ENCODE measurements around the gene MAP4K4. TPM values are rescaled to one million over a fixed set of nuclear protein-coding genes. Genes with fewer than 3 reads are reported as not detected.

MAP4K4 gene
- total RNA-seq, 1 donor from 2014 or later: 30.2 TPM

DNA sequence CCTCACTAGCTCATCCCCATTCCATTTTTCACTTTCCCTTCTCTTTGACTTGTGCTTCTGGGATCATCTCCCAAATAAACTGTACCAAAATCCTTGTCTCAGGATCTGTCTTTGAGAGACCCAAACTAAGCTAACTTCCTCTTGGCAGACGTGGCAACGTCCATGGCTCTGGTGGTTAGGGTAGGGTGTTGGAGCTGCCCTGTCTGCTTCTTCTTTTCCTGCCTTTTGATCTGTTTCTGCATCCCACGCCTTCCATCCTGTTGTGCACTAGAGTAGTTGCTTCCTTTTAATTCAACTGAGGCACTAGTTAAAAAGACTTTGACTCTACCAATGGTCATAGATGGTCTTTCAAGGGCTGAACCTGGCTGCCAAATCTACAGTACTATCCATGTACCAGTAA is 5.5 kb upstream of the MAP4K4 start:
- ATAC-seq (no peak), DNase-seq (ENCODE audit: low spot score) (no peak)

DNA sequence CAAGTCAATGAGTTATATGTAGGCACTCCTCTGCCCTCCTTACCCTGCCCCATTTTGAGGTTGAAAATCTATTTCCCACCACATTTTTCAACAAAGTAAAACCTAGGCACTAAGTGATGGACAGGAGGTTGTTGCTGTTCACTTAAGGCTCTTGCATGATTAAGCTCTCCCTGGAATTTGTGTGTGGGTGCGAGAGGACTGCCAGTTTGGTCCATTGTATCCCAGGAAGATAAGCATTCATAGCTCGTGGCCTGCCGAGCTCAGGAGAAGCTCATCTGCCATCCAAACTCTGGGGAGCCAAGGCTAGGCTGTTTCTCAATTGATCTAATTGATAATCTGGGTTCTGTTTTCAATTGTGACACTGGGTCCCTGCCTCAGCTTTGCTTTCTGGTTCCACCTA is 4.7 kb upstream of the MAP4K4 start:
- ATAC-seq: no peak
- DNase-seq (ENCODE audit: low spot score): no peak

DNA sequence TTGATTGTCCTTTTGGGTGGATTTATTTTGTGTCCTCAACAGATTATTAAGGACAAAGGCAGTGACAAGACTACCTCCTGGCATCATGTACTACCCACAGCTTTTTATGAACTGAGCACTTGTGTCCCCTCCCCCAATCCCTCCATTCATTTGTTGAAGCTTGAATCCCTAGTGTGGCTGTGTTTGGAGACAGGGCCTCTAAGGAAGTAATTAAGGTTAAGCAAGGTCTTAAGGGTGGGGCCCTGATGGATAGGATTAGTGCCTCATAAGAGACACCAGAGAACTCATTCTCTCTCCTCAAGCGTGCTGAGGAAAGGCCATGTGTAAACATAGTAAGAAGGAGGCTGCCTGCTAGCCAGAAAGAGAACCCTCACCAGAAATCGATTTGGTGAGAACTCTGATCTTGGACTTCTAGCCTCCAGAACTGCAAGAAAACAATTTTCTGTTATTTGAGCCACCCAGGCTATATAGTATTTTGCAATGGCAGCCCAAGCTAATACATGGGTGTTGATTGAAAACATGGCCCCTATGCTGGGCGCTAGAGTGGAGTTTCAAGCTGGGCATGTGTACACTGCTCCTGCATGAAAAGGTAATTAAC is 3.4 kb upstream of the MAP4K4 start:
- DNase-seq (ENCODE audit: low spot score): no peak
- ATAC-seq: no peak

DNA sequence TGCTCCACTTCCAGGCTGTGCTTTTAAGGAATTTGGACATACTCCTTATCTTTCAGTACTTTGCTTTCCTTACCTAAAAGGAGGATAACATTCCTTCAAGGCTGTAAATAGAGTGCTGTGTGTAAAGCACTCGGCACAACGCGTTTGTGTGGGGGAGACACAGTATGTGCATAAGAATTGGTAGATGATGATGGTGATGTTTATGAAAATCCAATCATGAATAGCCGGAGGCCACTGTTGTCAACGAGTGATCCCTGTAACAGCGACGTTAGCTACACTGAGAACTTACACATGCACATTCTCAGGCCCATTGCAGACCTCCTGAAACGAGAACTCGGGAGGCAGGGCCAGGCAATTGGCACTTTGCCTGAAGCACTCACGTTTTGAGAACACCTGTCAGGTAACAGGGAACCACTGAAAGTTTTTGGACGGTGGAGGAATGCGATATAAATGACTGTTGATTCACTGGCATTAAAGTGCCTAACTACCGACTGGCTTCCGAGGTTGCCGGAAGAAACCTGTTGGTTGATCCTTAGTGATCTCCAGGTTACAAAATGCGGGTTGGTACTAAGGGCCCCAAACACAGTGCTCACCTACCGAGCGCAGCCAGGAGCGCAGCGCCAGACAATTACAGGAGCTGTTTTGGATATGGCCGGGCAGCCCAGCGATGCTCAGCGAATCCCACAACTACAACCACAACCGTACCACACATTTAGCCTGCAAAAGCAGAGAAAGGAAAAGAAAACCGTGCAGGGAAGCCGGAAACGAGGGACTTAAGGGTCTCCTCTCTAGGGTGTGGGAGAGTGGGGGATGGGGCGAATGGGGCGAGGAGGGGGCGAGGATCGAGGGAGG is 1.0 kb upstream of the MAP4K4 start:
- peak; percentile 3 for ATAC-seq

DNA sequence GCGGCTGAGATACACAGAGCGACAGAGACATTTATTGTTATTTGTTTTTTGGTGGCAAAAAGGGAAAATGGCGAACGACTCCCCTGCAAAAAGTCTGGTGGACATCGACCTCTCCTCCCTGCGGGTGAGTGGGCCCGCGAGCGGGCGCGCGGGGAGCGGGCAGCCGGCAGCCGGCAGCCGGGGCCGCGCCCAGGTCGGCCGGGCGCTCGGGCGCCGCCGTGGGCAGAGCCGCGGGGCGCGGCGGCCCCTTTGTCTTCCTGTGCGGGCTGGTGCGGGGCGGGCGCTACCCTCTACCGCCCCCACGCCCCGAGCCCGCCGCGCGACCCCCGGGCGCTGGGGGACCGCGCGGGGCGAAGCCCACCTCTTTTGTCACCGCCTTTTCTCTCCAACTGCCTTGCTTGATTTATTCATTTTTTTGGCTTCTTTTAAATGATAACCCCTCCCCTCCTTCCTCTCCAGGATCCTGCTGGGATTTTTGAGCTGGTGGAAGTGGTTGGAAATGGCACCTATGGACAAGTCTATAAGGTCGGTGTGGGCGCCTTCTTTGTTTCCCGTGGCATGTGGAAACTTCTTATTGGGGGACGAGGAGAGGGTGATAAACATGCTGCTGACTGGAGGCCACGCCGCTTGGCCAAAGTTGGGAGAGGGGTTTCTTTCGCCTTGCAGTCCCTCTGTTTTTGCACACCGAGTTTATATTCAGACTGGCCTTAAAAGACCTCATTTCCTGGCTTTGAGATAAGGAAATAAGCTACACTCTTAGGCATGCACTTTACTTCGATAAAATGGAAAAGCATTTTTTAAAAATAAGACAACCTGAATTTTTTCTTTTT is 722 bp downstream of the MAP4K4 start:
- peak; percentile 21 for ATAC-seq

More for the DNA sequence above, 1.0 kb upstream of the MAP4K4 start:
- DNase-seq (ENCODE audit: low spot score): no peak

DNA sequence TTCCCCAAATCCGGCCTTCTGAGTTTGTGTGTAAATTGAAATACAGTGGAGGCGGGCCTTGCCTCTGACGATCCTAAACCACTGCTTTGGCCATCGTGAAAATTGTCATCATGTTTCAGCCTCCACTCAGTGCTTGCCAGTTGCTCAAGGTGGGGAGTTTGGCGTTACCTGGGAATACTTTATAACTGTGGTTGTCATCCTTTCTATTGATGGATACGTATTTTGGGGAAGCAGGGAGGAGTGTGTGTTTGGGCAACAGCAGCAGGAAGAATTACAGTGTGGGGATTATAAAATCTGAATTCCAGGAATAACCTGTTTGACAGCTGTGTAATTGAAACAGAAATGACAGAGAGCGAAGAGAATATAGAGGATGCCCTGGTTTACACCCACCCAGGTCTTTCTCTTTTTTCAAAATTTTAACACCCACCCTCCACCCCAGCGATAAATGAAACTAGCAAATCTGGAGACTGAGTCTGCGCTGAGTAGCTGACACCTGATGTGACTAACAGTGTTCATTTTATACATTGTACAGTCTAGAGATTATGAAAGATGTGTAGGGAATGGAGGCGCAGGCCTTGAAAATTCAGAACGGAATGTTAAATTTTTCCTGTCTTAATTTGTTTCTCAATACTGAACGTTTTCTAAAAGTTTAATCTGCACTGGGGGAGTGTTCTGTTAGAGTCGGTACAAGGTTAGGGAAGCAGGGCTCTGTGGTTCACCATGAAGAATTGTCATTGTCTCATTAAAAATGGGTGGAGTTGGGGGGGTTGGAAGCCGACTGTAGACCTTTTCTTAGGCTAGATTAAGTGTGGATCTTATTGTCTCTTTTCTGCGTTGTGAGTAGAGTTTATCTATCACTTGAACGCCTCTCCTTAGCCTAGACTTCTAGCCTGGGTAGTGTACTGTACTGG is 1.6 kb downstream of the MAP4K4 start:
- DNase-seq (ENCODE audit: low spot score): no peak
- peak; percentile 5 for ATAC-seq

More for the DNA sequence above, 722 bp downstream of the MAP4K4 start:
- no peak for DNase-seq (ENCODE audit: low spot score)

DNA sequence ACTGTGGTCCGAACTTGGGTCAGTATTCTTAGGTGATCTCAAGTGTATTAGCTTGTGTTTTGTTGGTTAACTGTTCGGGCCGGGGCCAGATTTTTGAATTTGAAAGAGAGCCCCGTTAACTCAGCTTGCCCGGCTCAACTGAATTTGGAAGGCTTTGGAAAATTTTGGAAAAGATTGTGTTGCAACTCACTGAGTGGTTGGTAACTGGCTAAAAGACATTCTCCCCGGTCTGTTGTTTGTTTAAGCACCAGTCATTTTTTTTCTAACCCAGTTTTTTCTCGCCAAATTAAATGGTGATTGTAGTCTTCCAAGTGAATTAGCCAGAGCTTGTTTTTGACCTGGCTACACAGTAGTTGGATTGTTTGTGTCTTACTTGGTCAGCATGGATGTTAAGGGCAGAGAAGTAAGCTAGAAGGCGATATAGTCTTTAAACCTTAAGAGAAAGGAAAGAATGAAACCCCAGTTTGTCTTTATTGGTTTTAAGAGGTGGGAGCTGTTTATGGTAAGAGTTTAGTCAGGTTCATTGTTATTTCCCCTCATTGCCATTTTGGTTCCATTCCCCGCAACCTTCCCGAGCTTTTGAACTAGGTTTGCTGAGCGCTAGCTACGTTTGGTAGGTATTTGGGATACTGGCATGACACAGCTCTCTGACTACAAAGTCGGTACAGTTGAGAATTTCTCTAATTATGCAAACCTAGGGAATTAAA is 2.4 kb downstream of the MAP4K4 start:
- DNase-seq (ENCODE audit: low spot score): no peak
- ATAC-seq: peak; percentile 19

DNA sequence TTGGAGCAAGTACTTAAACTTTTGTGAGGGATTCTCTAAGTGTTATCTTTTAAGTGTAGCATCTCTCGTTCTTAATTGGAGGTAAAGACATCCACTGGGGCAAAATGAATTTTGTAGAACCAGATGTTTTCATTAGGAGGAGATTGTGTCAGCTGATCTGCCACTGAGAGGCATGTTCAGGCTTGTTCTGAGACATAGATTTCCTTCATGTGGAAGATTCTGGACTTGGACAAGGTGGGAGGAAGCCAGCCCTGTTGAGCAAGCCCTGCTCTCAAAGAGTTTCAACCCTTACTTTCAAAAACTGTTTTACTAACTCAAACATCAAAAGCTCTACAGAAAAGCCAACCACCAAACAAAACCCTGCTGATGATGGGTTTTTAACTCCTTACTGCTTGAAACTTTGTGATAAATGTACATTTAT is 6.5 kb downstream of the MAP4K4 start:
- ATAC-seq (peak; percentile 66), DNase-seq (ENCODE audit: low spot score) (no peak)

DNA sequence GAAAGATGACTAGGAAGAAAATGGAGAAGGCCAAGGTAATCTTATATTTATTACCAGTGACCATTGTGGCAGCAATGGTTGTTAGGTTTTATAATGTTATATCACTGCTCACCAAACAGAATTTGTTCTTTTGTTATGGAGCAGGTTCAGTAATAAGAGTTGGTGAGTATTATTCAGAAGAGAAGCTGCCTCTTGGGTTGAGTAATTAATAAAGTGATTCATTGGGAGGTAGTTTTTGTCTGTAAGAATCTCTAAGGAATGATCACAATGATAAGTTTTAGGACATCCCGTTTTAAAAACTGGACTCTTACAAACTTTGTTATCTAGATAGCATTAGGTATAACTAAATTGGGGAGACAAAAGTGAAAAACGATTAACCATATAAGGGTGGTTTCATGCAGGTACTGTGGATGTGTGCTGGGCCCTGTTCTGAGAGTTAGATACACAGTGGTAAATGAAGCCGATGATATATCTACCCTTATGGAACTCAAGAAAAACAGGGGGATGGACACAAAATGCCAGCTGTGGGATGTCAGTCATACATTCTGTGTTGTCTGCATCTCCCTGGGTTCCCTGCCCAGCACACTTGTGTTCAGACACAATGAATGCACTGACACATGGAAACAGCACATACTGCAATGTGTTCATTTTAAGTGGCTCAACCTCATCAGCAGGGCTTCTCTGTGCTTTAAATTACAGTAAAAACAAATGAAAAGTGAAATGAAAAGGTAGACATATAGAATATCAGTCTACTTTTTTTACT is 7.5 kb downstream of the MAP4K4 start:
- no peak for DNase-seq (ENCODE audit: low spot score)

DNA sequence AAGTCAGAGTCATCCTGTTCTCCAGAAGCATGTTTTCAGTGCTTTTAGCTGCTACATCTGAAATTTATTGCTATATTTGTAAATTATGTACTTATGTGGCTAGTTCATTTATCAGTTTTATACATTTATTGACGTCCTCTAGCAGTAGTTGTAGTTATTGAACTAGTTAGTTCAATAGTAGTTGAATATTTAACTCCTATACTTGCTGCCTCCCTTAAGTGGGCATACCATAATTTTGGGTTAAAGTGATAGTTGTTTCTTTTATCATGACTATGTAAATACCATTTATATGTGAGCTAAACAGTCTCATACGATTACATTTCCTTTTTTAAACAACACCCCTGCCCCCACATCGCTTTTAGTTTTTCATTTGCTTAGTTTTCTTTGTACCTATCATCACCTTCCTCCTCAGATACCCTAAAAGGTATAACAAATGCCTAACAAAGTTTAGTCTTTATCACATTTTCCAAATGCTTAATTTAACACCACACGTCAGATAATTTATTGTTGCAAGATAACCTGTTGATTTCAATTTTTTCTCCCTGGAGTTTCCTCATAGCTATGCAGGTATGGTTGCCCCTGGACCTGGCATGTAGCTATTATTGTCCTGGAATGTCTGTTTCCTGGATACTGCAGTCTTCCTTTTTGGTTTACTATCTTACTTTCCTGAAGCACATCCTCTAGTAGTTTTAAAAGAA is 8.8 kb downstream of the MAP4K4 start:
- no peak for ATAC-seq
- no peak for DNase-seq (ENCODE audit: low spot score)

More for the DNA sequence above, 7.5 kb downstream of the MAP4K4 start:
- ATAC-seq: no peak

DNA sequence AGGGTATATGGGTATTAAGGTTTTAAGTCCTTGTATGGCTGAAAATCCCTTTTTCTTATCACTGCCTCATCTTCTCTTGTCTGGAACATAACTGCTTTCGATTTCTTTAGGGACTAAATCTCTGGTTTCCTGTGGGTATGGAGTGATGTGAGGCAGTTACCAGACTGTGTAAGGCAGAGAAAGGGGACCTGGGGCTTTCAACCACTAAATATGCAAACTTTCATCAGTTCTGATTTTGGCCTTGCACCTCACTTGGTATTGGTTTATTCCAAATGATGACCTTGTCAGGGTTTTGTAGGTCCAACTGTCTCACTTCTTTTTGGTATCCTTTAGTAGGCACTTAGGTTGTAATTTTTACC is 9.3 kb downstream of the MAP4K4 start:
- ATAC-seq (no peak), DNase-seq (ENCODE audit: low spot score) (no peak)

DNA sequence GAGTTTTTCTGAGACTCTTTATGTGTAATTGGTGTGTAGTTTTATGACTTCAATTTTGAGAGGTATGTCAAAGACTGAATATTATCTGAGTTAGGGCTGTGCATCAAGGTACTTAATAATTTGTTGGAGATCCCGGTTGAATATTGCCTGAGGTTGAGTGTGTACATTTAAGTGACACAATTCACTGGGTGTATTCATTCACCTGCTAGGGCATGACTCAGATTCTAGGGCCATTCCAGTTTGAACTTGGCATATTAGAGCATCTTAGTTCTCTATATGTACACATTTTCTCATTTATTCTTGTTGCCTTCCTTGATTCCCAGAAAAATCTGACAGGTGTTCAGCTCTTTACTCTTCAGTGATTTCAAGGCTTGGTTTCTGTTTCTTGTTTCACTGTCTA is 12.5 kb downstream of the MAP4K4 start:
- DNase-seq (ENCODE audit: low spot score) (no peak), ATAC-seq (no peak)

DNA sequence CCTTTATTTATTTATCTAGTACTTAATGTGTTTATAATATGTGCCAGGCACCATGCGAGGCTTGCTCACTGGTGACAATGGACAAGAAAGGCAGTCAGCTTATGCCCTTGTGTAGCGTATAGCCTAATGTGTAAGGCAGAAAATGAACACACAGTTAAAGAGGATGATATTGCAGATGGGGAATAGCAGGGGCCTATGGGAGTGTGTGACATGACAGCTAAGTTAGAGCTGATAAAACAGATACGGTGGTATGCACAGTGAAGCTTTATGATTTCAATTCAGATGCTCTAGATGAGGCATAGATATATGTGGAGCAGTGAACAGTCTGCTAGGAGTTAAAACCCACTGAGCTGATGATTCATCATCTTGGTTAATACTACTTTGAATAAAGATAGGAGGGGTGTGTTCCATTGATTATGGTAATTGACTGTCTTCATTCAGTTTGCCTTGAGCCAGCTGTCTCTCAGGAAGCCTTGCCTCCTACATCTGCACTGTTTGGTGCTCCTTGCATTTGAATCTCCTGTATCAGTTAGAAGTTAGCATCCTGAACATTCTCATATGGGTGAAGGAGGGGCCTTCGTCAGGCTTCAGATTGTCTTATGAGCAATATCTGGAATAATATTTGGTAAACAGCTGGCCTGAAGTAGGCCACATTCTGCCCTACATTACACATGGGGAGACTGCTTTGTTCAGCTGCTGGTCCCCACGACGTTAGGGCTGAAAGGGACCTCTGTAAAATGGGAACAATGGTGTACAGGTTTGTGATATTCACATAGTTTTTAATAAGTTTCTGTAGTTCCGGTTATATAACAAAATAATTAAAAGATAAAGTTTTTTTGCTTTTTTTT is 13.2 kb downstream of the MAP4K4 start:
- ATAC-seq: peak; percentile 69
- no peak for DNase-seq (ENCODE audit: low spot score)

DNA sequence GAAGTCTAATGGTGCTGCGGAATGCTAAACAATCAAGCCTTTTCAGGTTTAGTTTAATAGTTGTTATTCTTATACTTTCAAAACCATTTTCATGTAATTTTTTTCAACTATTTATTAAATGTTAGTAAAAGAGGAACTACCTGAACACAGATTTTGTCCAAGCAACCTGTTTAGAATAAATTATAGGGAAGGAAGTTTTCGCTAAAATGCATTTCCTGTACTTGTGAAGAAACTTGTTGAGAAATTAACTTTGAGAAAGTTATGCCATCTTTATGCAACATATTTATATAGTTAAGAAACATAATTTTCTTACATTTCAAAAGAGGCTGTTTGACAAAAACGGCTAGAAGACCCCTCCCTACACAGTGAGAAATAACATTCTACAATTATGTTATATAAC is 16.6 kb downstream of the MAP4K4 start:
- no peak for DNase-seq (ENCODE audit: low spot score)
- ATAC-seq: no peak

DNA sequence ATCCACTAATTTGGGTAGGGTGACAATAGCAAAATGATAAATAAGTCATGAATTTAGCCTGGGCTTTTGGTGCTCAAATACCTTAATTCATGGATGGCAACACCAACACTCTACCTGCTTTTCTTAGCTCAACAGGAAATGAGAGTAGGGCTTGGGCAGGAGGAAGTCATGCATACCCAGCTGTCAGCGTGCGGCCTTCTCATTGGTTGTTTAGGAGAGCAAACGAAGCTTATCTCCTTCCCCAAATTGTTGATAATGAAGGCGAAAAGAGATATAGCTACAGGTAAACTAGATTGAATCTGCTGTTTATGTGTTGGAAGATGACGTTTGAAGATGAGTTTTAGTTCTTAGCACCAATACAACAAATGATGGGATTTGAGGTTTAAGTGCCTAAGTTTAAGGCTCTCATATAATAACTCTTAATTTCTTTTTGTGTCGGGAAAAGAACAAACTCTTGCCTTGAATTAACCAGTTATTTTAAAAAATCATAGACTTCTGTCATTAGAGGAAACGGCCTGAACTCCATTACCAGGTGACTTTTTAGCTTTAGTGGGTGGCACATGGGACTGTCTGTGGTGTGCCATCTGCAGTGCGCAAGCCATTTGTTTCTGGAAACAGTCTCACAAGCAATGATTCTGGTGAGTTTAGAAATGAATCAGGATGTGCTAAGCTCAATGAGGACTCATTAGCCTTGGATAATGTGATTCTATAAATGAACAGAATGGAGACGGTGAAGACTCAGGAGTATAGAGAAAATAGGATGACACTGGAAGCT is 19.8 kb downstream of the MAP4K4 start:
- DNase-seq (ENCODE audit: low spot score) (no peak), ATAC-seq (no peak)

DNA sequence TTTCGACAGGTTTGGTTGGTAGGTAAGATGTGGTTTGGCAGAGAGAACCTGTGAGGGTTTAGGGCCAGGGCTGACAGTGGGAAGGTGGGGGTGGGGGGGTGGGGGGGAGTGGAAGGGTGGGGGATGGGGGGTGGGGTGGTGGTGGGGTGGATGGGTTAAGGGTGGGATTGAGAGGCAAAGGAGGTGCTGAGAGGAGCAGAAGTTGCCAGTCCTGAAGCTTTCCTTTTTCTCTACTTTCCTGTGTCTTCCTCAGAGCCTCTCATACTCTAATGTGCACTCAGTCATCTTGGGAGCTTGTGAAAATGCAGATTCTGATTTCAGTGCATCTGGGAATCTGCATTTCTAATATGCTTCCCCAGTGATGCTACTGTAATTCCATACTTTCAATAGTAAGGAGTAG is 21.0 kb downstream of the MAP4K4 start:
- DNase-seq (ENCODE audit: low spot score): no peak
- no peak for ATAC-seq

DNA sequence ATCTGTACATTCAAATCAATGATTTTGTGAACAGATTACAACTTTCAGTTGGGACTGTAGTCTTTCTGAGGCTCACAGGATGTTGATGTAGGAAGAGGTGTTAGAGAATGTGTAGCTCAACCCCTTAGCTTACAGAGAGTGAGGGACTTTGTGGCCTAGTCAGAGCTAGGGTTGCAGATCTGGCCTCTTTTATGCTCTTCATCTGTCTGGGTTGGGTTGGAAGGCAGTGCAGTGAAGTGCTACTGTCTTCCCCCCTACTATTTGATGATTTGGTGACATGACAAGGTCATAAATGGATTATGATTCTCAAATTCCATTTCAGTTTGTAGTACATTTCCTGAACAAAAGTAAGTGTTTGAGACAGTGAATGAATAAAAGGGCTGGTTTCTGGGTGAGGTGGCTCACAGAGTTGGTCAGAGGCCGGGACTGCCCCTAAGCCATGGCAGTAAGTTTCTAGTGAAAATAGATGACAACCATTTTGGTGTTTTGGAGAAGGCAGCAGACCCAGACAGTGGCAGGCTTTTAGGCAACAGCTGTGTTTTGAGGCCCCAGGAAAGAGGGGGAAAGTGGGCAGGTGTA is 21.6 kb downstream of the MAP4K4 start:
- no peak for ATAC-seq
- no peak for DNase-seq (ENCODE audit: low spot score)
